HepG2 (cell line): ENCODE results near the gene MTHFD2L. TPM values are rescaled to one million over a fixed set of nuclear protein-coding genes. Genes with fewer than 3 reads are reported as not detected.

Experiments
- ATAC-seq: fragments of 200-7000 bp; cut with Tn5 transposase; 3 replicates; pipeline ENCODE4 v1.9.1; 2020; ENCODE audit warnings: mild to moderate bottlenecking, moderate library complexity
- BruUV-seq: library from RNA; stranded (reverse); fragments of 400-500 nt; replicated peaks from 2 replicates; lab custom pipeline; 2021; lab: Mats Ljungman, UMichigan
- CTCF ChIA-PET: fragments of 300-600 bp; formaldehyde crosslinking; extraction: SDS; loops from one replicate; lab custom pipeline; 2021; ENCODE audit warnings: low total read pairs, inconsistent platforms, low intra/inter-chr PET ratio; lab: Yijun Ruan, JAX
- POLR2A ChIA-PET: fragments of 350-600 bp; sonication (Branson Sonifier 250); formaldehyde crosslinking; loops from one replicate; lab custom pipeline; 2020; ENCODE audit warnings: antibody characterized with exemption, inconsistent platforms; lab: Yijun Ruan, JAX
- DNase-seq: peaks from one replicate; pipeline ENCODE4 v3.0.0-alpha.2; 2015; ENCODE audit warnings: low spot score
- FAIRE-seq: peaks from 3 replicates; lab custom pipeline; 2011; peaks lifted over from hg19 to GRCh38; lab: Jason Lieb, UNC
- H2AFZ ChIP-seq: one replicate; pipeline ENCODE4 v1.6.1; 2011; ENCODE audit warnings: low read length, inconsistent platforms
- H3K27ac ChIP-seq: fragments of 300-600 bp; 3 replicates; pipeline ENCODE4 v1.8.0; 2011; ENCODE audit warnings: mixed run types, mild to moderate bottlenecking, mixed read lengths, low read length, inconsistent platforms; ENCODE audit not compliant: insufficient read depth; ENCODE audit errors: extremely low read length
- H3K27me3 ChIP-seq, 2 experiments: fragments of 200-600 bp in 1 of 2; 2 replicates in 1 of 2; 3 replicates in 1 of 2; pipeline versions ENCODE4 v1.6.0 to v1.8.0; 2011; ENCODE audit warnings: low read length in 2 of 2, mild to moderate bottlenecking in 2 of 2, moderate library complexity in 2 of 2, inconsistent platforms in 1 of 2; ENCODE audit not compliant: insufficient read depth in 2 of 2, control insufficient read depth in 1 of 2
- H3K36me3 ChIP-seq, 2 experiments: fragments of 200-600 bp in 1 of 2; replicated peaks in 1 of 2; 2 replicates in 1 of 2; 3 replicates in 1 of 2; pipeline versions ENCODE4 v1.5.1 to v1.8.0; 2011; ENCODE audit warnings: low read length in 2 of 2, inconsistent platforms in 1 of 2; ENCODE audit not compliant: insufficient read depth in 2 of 2, control insufficient read depth in 1 of 2
- H3K4me1 ChIP-seq: 2 replicates; pipeline ENCODE4 v1.5.1; 2012; ENCODE audit warnings: low read length, inconsistent platforms; ENCODE audit not compliant: insufficient read depth
- H3K4me2 ChIP-seq: 2 replicates; pipeline ENCODE4 v1.6.0; 2011; ENCODE audit warnings: low read depth, low read length, inconsistent platforms
- H3K4me3 ChIP-seq, 3 experiments: fragments of 200-600 bp in 1 of 3; sonication (generic), shearing (Covaris generic) in 1 of 3; replicated peaks in 1 of 3; 2 replicates each; pipeline ENCODE4 v1.5.1; 2011 to 2016; ENCODE audit warnings: low read length in 3 of 3, inconsistent platforms in 2 of 3, low read depth in 2 of 3, mild to moderate bottlenecking in 2 of 3, control low read depth in 1 of 3, mixed read lengths in 1 of 3; ENCODE audit not compliant: insufficient read depth in 1 of 3
- H3K79me2 ChIP-seq: one replicate; pipeline ENCODE4 v1.6.1; 2011; ENCODE audit warnings: low read length, inconsistent platforms; ENCODE audit not compliant: insufficient read depth
- H3K9ac ChIP-seq: 2 replicates; pipeline ENCODE4 v1.6.0; 2011; ENCODE audit warnings: mild to moderate bottlenecking, low read depth, low read length, inconsistent platforms; ENCODE audit not compliant: insufficient read depth
- H3K9me3 ChIP-seq: 2 replicates; pipeline ENCODE4 v1.5.1; 2012; ENCODE audit warnings: mild to moderate bottlenecking, low read length
- H4K20me1 ChIP-seq: 2 replicates; pipeline ENCODE4 v1.6.0; 2011; ENCODE audit warnings: inconsistent platforms, mild to moderate bottlenecking, low read length, moderate library complexity; ENCODE audit not compliant: insufficient read depth
- KAT8 ChIP-seq: IDR thresholded peaks from 2 replicates; pipeline ENCODE4 v1.6.1; 2016; ENCODE audit warnings: missing genetic modification reagents, missing compliant biosample characterization
- MEIS2 ChIP-seq: sonication (generic); formaldehyde crosslinking; IDR thresholded peaks from 2 replicates; pipeline ENCODE4 v1.9.0; 2021; ENCODE audit warnings: mild to moderate bottlenecking, missing genetic modification reagents
- NFE2L2 ChIP-seq: fragments of 150-350 bp; IDR thresholded peaks from 2 replicates; pipeline ENCODE4 v1.6.1; 2014; ENCODE audit warnings: low read length
- RAD51 ChIP-seq: fragments of 450-650 bp; IDR thresholded peaks from 2 replicates; pipeline ENCODE4 v1.6.1; 2016; ENCODE audit warnings: borderline replicate concordance
- TAF1 ChIP-seq: sonication (generic); formaldehyde crosslinking; IDR thresholded peaks from 2 replicates; pipeline ENCODE4 v1.4.0; 2020; ENCODE audit warnings: missing genetic modification reagents
- ZMYM4 ChIP-seq: sonication (generic); formaldehyde crosslinking; IDR thresholded peaks from 2 replicates; pipeline ENCODE4 v1.8.1; 2023; ENCODE audit warnings: mild to moderate bottlenecking, missing genetic modification reagents
- ZNF12 ChIP-seq: sonication (generic); formaldehyde crosslinking; IDR thresholded peaks from 2 replicates; pipeline ENCODE4 v1.5.0; 2020; ENCODE audit warnings: missing genetic modification reagents
- ZNF432 ChIP-seq: sonication (generic); formaldehyde crosslinking; IDR thresholded peaks from 2 replicates; pipeline ENCODE4 v1.5.0; 2020; ENCODE audit warnings: missing genetic modification reagents, mild to moderate bottlenecking, borderline replicate concordance
- ZNF567 ChIP-seq: sonication (generic); formaldehyde crosslinking; IDR thresholded peaks from 2 replicates; pipeline ENCODE4 v1.8.1; 2023; ENCODE audit warnings: mild to moderate bottlenecking, missing genetic modification reagents, borderline replicate concordance
- WGBS: methylation state at CpG from one replicate; pipeline ENCODE4 v1.1.6; 2017; ENCODE audit warnings: low lambda C conversion rate; 5-methylcytosine and 5-hydroxymethylcytosine counted together
- in situ Hi-C: cut with HindIII; loops from 2 replicates; pipeline ENCODE4 v1.10.0; 2017; ENCODE audit warnings: low pct_unique_long_range_greater_than_20kb; ENCODE audit not compliant: extremely low pct_ligation_motif_present
- intact Hi-C: fragments of 100-400 bp; cut with micrococcal nuclease; formaldehyde crosslinking; loops from one replicate; pipeline ENCODE4 v1.10.0; 2022; ENCODE audit not compliant: unreplicated experiment
- polyA plus RNA-seq, 8 experiments: library from polyadenylated mRNA; depleted of rRNA in 3 of 8; stranded (reverse) in 7 of 8; unstranded in 1 of 8; fragments of >200 nt; fragmentation: Illumina TruSeq in 4 of 8; extraction: Trizol in 4 of 8; gene quantifications; 2 replicates each; pipeline versions ENCODE4 v1.2.1 to v1.2.3, GENCODE V29; 2011 to 2016; ENCODE audit warnings: low read depth in 4 of 8, missing spikeins in 1 of 8, mixed read lengths in 1 of 8; ENCODE audit not compliant: insufficient read depth in 1 of 8
- total RNA-seq, 5 experiments: library from RNA; depleted of rRNA; stranded (reverse); fragments of >200 nt; fragmentation: Illumina TruSeq; extraction: Trizol; gene quantifications; 2 replicates each; pipeline ENCODE4 v1.2.3, GENCODE V29; 2016; ENCODE audit warnings: low read depth in 1 of 5
- TF ChIP-seq, protein P1 (sequence below): sonication (generic); formaldehyde crosslinking; IDR thresholded peaks from 2 replicates; pipeline ENCODE4 v1.4.0; 2020; ENCODE audit warnings: missing genetic modification reagents
- TF ChIP-seq, protein P2 (sequence below), 2 experiments: sonication (generic) in 1 of 2; formaldehyde crosslinking in 1 of 2; IDR thresholded peaks; 2 replicates each; pipeline versions ENCODE4 v1.6.1 to v1.9.0; 2014 to 2022; ENCODE audit warnings: antibody characterized with exemption in 1 of 2, borderline replicate concordance in 1 of 2, inconsistent platforms in 1 of 2, low read depth in 1 of 2, missing genetic modification reagents in 1 of 2

The MTHFD2L gene
- total and polyA plus RNA-seq, 2 of the 13 experiments (the other 11 are each of a cell fraction or from before 2014, with no cell fraction given) = 10.5 to 14.9 TPM

DNA sequence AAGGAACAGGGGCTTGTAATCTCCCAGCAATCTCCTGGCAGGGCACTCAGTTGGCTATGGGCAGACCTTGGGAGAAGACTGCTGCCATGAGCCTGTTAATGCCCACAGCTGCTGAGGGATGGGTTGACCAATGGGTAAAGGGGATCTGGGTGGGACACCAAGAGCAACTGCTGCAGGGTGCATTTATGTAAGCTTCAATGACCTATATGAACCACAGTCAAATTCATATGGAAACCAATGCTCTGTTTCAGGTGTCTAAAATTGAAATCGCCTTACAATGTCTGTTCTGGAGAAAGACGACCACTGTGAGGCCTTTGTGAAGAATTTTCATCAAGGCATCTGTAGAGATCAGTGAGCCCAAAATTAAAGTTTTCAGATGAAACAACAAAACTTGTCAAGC lies 156.4 kb downstream of the MTHFD2L start:
- BruUV-seq = no TSS peak
- H4K20me1 ChIP-seq = no peaks in the 10 kb centered on the region
- DNase-seq (no peak), FAIRE-seq (no peak)
- no peaks in the 10 kb centered on the region for H3K9me3 ChIP-seq
- CTCF ChIA-PET = no interaction called here
- no peak overlapping the region for H3K9ac ChIP-seq
- H3K27ac ChIP-seq = no peak overlapping the region
- H2AFZ ChIP-seq = no peak overlapping the region
- WGBS = 54% methylated on average over 2 of the region's 2 CpGs
- no peaks in the 10 kb centered on the region for H3K36me3 ChIP-seq
- in situ Hi-C loops = loop anchor here (5.0 kb wide), 1 partner anchor 122 kb away; no protein-coding TSS in a partner anchor
- TF ChIP-seq ZNF432 (CRISPR knock-in tag) (no peak), ZMYM4 (CRISPR knock-in tag) (no peak), ZNF12 (CRISPR knock-in tag) (no peak), RAD51 (no peak), TAF1 (CRISPR knock-in tag) (no peak)
- TF ChIP-seq, protein P1, sequence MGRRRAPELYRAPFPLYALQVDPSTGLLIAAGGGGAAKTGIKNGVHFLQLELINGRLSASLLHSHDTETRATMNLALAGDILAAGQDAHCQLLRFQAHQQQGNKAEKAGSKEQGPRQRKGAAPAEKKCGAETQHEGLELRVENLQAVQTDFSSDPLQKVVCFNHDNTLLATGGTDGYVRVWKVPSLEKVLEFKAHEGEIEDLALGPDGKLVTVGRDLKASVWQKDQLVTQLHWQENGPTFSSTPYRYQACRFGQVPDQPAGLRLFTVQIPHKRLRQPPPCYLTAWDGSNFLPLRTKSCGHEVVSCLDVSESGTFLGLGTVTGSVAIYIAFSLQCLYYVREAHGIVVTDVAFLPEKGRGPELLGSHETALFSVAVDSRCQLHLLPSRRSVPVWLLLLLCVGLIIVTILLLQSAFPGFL (CRISPR knock-in tag) = no peak
- TF ChIP-seq, all 625 proteins: peak for 0
- POLR2A ChIA-PET = no interaction called here
- no peaks in the 10 kb centered on the region for H3K79me2 ChIP-seq
- no peak overlapping the region for H3K4me2 ChIP-seq
- no peaks in the 10 kb centered on the region for H3K4me1 ChIP-seq
- no peak overlapping the region for H3K4me3 ChIP-seq
- intact Hi-C loops = no loop called here
- no peaks in the 10 kb centered on the region for H3K27me3 ChIP-seq
- ATAC-seq = no peak

DNA sequence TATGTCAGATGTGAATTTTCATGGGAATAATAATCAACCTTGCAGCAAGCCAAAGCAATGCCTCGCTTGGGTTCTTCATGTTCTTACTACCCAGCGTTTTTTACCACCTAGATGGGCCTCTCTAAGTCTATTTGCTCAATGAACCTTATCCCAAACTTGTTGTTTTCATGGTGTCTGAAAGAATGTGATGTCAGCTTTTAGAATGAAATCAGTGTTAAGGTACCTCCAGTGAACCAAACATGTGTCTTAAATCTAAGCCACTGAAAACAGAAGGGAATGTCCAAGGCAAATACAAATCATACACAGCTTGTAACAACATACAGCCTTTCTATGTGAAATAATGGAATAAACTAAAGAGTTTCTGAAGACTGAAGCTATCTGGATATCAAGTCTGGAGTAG lies 157.0 kb downstream of the MTHFD2L start:
- Histone ChIP-seq H3K9me3 (no peaks in the 10 kb centered on the region), H3K27ac (no peak overlapping the region), H3K4me2 (no peak overlapping the region), H4K20me1 (no peaks in the 10 kb centered on the region), H3K27me3 (no peaks in the 10 kb centered on the region), H3K4me1 (no peaks in the 10 kb centered on the region), H3K36me3 (no peaks in the 10 kb centered on the region), H3K4me3 (no peak overlapping the region), H2AFZ (no peak overlapping the region), H3K79me2 (no peaks in the 10 kb centered on the region), H3K9ac (no peak overlapping the region)
- DNase-seq = no peak
- ChIA-PET CTCF (no interaction called here), POLR2A (no interaction called here)
- no TSS peak for BruUV-seq
- 12% methylated on average over 2 of the region's 2 CpGs for WGBS
- FAIRE-seq = no peak
- intact Hi-C loops = no loop called here
- in situ Hi-C loops = loop anchor here (5.0 kb wide), 1 partner anchor 123 kb away; no protein-coding TSS in a partner anchor
- ATAC-seq = no peak
- TF ChIP-seq KAT8 (CRISPR knock-in tag) = no peak
- TF ChIP-seq ZNF567 (CRISPR knock-in tag) = no peak
- TF ChIP-seq NFE2L2 = no peak
- no peak for TF ChIP-seq MEIS2 (CRISPR knock-in tag)
- TF ChIP-seq, protein P2, sequence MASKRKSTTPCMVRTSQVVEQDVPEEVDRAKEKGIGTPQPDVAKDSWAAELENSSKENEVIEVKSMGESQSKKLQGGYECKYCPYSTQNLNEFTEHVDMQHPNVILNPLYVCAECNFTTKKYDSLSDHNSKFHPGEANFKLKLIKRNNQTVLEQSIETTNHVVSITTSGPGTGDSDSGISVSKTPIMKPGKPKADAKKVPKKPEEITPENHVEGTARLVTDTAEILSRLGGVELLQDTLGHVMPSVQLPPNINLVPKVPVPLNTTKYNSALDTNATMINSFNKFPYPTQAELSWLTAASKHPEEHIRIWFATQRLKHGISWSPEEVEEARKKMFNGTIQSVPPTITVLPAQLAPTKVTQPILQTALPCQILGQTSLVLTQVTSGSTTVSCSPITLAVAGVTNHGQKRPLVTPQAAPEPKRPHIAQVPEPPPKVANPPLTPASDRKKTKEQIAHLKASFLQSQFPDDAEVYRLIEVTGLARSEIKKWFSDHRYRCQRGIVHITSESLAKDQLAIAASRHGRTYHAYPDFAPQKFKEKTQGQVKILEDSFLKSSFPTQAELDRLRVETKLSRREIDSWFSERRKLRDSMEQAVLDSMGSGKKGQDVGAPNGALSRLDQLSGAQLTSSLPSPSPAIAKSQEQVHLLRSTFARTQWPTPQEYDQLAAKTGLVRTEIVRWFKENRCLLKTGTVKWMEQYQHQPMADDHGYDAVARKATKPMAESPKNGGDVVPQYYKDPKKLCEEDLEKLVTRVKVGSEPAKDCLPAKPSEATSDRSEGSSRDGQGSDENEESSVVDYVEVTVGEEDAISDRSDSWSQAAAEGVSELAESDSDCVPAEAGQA (IDR thresholded peaks at IDR 0.05; ENCODE audit: low read depth) = no peak
- TF ChIP-seq, protein P2 (CRISPR knock-in tag; IDR thresholded peaks at IDR 0.05; ENCODE audit: borderline replicate concordance) = no peak
